HepG2 (cell line): Measurements from ENCODE around the gene UCN. TPM values are rescaled to one million over a fixed set of nuclear protein-coding genes. Genes with fewer than 3 reads are reported as not detected.

ENCODE experiments used
- FOXP1 ChIP-seq, 2 experiments: fragments of 450-650 bp in 1 of 2; IDR thresholded peaks; 2 replicates each; pipeline ENCODE4 v1.6.1; 2017 to 2018; ENCODE audit warnings: antibody characterized with exemption in 1 of 2
- ISX ChIP-seq: sonication (generic); formaldehyde crosslinking; conservative IDR thresholded peaks from 2 replicates; pipeline ENCODE4 v1.5.0; 2020; ENCODE audit warnings: missing genetic modification reagents
- KIAA2018 ChIP-seq: sonication (generic); formaldehyde crosslinking; IDR thresholded peaks from 2 replicates; pipeline ENCODE4 v1.5.0; 2020; ENCODE audit warnings: mild to moderate bottlenecking, missing genetic modification reagents, borderline replicate concordance
- POLR2AphosphoS5 ChIP-seq: IDR thresholded peaks from 2 replicates; pipeline ENCODE4 v1.6.1; 2012; ENCODE audit warnings: low read depth, low read length
- SP1 ChIP-seq, 2 experiments: fragments of 450-650 bp in 1 of 2; sonication (generic) in 1 of 2; formaldehyde crosslinking in 1 of 2; IDR thresholded peaks; 2 replicates each; pipeline versions ENCODE4 v1.4.0 to v1.6.1; 2016 to 2020; ENCODE audit warnings: missing genetic modification reagents in 1 of 2
- TEF ChIP-seq: sonication (generic); formaldehyde crosslinking; IDR thresholded peaks from 2 replicates; pipeline ENCODE4 v1.5.0; 2020; ENCODE audit warnings: missing genetic modification reagents
- ZNF143 ChIP-seq: sonication (generic); formaldehyde crosslinking; IDR thresholded peaks from 2 replicates; pipeline ENCODE4 v1.4.0; 2020; ENCODE audit warnings: missing genetic modification reagents
- ZNF709 ChIP-seq: sonication (generic); formaldehyde crosslinking; IDR thresholded peaks from 2 replicates; pipeline ENCODE4 v1.5.0; 2020; ENCODE audit warnings: mild to moderate bottlenecking, missing genetic modification reagents
- ZNF83 ChIP-seq: sonication (generic); formaldehyde crosslinking; IDR thresholded peaks from 2 replicates; pipeline ENCODE4 v1.4.0; 2020; ENCODE audit warnings: missing genetic modification reagents, mild to moderate bottlenecking, borderline replicate concordance
- polyA plus RNA-seq, 8 experiments: library from polyadenylated mRNA; depleted of rRNA in 3 of 8; stranded (reverse) in 7 of 8; unstranded in 1 of 8; fragments of >200 nt; fragmentation: Illumina TruSeq in 4 of 8; extraction: Trizol in 4 of 8; gene quantifications; 2 replicates each; pipeline versions ENCODE4 v1.2.1 to v1.2.3, GENCODE V29; 2011 to 2016; ENCODE audit warnings: low read depth in 4 of 8, missing spikeins in 1 of 8, mixed read lengths in 1 of 8; ENCODE audit not compliant: insufficient read depth in 1 of 8
- total RNA-seq, 5 experiments: library from RNA; depleted of rRNA; stranded (reverse); fragments of >200 nt; fragmentation: Illumina TruSeq; extraction: Trizol; gene quantifications; 2 replicates each; pipeline ENCODE4 v1.2.3, GENCODE V29; 2016; ENCODE audit warnings: low read depth in 1 of 5

UCN gene
- total and polyA plus RNA-seq, 2 of the 13 experiments (the other 11 are each of a cell fraction or from before 2014, with no cell fraction given): 1.2 to 2.3 TPM

DNA sequence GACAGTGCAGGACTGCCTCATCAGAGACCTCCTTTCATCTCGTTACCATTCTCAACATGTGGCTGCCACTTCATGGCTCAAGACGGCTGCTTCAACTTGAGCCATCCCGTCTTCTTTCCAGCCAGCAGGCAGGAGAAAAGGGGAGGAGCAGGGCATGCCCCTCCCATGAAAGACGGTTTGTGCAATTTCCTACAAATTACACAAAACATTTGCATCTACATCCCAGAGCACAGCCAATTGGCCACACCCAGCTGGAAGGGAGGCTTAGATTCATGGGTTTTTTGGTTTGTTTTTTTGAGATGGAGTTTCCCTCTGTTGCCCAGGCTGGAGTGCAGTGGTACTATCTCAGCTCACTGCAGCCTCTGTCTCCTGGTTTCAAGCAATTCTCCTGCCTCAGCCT, 11.8 kb downstream of the UCN start (continued):
- TF ChIP-seq KIAA2018 (CRISPR knock-in tag): no peak
- no peak for TF ChIP-seq ISX (CRISPR knock-in tag)
- TF ChIP-seq ZNF83: no peak
- no peak for TF ChIP-seq ZNF709 (CRISPR knock-in tag)
- TF ChIP-seq SP1 (IDR thresholded peaks at IDR 0.05): no peak
- no peak for TF ChIP-seq SP1 (CRISPR knock-in tag; IDR thresholded peaks at IDR 0.05)
- no peak for TF ChIP-seq FOXP1 (IDR thresholded peaks at IDR 0.05)
- no peak for TF ChIP-seq FOXP1 (CRISPR knock-in tag; IDR thresholded peaks at IDR 0.05)
- TF ChIP-seq POLR2AphosphoS5: no peak
- TF ChIP-seq TEF (CRISPR knock-in tag): no peak
- no peak for TF ChIP-seq ZNF143 (CRISPR knock-in tag)
